Adrenal gland (tissue), 12 donors: ENCODE measurements around the gene CDHR3. TPM values are rescaled to one million over a fixed set of nuclear protein-coding genes. Genes with fewer than 3 reads are reported as not detected.
"Not testable (repeated sequence)": the region's sequence is repeated elsewhere in the genome, so short reads cannot be mapped to it uniquely, and the experiment has no call there.

Source experiments
- DNase-seq, 7 donors: peaks; one replicate each; pipeline ENCODE4 v3.0.0-alpha.2; 2019 to 2020
- H3K27ac ChIP-seq, 5 donors: fragments of 200-600 bp; sonication (generic) in 4 of 5; 1 replicate in 3 of 5; 2 replicates in 2 of 5; pipeline versions ENCODE4 v1.5.1 to v1.8.0; 2016 to 2020; ENCODE audit warnings: mild to moderate bottlenecking in 1 of 5
- H3K27me3 ChIP-seq: fragments of 200-600 bp; 2 replicates; pipeline ENCODE4 v1.8.0; 2021
- H3K36me3 ChIP-seq, 2 donors: fragments of 200-600 bp; replicated peaks in 1 of 2; 1 replicate in 1 of 2; 2 replicates in 1 of 2; pipeline versions ENCODE4 v1.5.1 to v1.8.0; 2018 to 2022
- H3K4me1 ChIP-seq, 2 donors: fragments of 200-600 bp; replicated peaks in 1 of 2; 1 replicate in 1 of 2; 2 replicates in 1 of 2; pipeline versions ENCODE4 v1.5.1 to v1.8.0; 2018 to 2021
- H3K4me3 ChIP-seq, 4 donors: fragments of 200-600 bp; sonication (generic) in 3 of 4; one replicate each; pipeline ENCODE4 v1.5.1; 2016 to 2018
- H3K9me3 ChIP-seq, 3 donors: fragments of 200-600 bp; sonication (generic) in 1 of 3; replicated peaks in 1 of 3; 1 replicate in 2 of 3; 2 replicates in 1 of 3; pipeline versions ENCODE4 v1.5.1 to v1.8.0; 2016 to 2021
- CTCF ChIP-seq, 6 experiments: fragments of 450-650 bp in 4 of 6; fragments of 200-600 bp in 2 of 6; sonication (generic) in 1 of 6; IDR thresholded peaks; 1 replicate in 5 of 6; 2 replicates in 1 of 6; pipeline versions ENCODE4 v1.5.1 to v1.8.0; 2016 to 2021; ENCODE audit warnings: antibody characterized with exemption in 6 of 6, mild to moderate bottlenecking in 2 of 6, moderate library complexity in 1 of 6
- POLR2A ChIP-seq, 2 donors: fragments of 450-650 bp; IDR thresholded peaks; one replicate each; pipeline ENCODE4 v1.6.1; 2017; ENCODE audit warnings: antibody characterized with exemption in 2 of 2, mild to moderate bottlenecking in 2 of 2, moderate library complexity in 1 of 2
- WGBS, 4 donors: extraction: QIAGEN DNeasy Blood & Tissue Kit in 2 of 4; methylation state at CpG; one replicate each; pipeline versions ENCODE4 v1.1.5 to v1.1.7; 2013 to 2017; 5-methylcytosine and 5-hydroxymethylcytosine counted together
- intact Hi-C, 2 donors: fragments of 100-400 bp; cut with DNase I; formaldehyde crosslinking; loops; one replicate each; pipeline versions ENCODE4 v1.14.1 to v1.15.0; 2022 to 2023
- polyA plus RNA-seq, 3 donors: library from polyadenylated mRNA; stranded (reverse); fragments of 200-250 nt in 2 of 3; fragments of 350-450 nt in 1 of 3; fragmentation: Illumina TruSeq in 1 of 3; extraction: RNeasy Lipid Tissue Mini Kit (QIAGEN cat#74804) in 1 of 3; gene quantifications; one replicate each; pipeline ENCODE4 v1.2.3, GENCODE V29; 2013 to 2014
- total RNA-seq, 9 donors: library from RNA; depleted of rRNA in 4 of 9; stranded (reverse); fragments of >200 nt in 4 of 9; fragments of 120-200 nt in 1 of 9; fragmentation: NEBNext Ultra II Directional in 1 of 9; extraction: Animal tissue kit (Norgen Biotek cat#: 25700) in 1 of 9; gene quantifications; one replicate each; pipeline versions ENCODE4 v1.1.0 to v1.2.4, GENCODE V29; 2013 to 2023
- donor health status: healthy with polysubstance abuse.
- donor health status: Bipolar disorder and iron deficiency.
- donor health status: DM: yes; HTN: yes; CAD: no.
- donor health status: DM: no; HTN: no; CAD: no.
- donor health status: DM: no; HTN: no; CAD: no.
- donor health status: DM: yes; HTN: yes; CAD: no.

CDHR3 gene
- total and polyA plus RNA-seq, 12 donors, result 0.66 to 5.0 (median 2.3) TPM

DNA sequence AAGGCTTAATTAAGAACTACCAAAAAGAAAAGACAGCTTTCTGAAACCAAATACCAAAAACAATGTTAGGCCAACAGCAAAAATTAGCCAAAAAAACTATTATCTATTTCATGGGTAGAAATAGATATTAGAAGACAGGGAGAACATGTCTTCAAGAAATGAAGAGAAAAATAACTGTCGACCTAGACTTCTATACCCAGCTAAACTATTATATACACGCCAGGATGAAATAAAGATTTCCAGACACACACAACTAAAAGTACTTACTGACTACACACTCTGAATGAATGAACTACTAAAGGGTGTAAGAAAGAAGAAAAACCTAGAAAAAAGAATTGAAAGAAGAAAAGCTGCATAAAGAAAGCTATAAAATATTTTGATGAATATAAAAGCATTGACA, 11.5 kb upstream of the CDHR3 start:
- intact Hi-C loops, result no loop called here
- Histone ChIP-seq H3K27ac (no peak overlapping the region), H3K9me3 (peaks cover 0 to 9% (median 0%) of the 10 kb centered on the region in 3 donors), H3K4me1 (no peaks in the 10 kb centered on the region), H3K36me3 (no peaks in the 10 kb centered on the region), H3K4me3 (no peak overlapping the region), H3K27me3 (no peaks in the 10 kb centered on the region)
- TF ChIP-seq CTCF (IDR thresholded peaks at IDR 0.05) (no peak), POLR2A (IDR thresholded peaks at IDR 0.05) (no peak)
- 89 to 93% (median 90%) methylated on average over 2 of the region's 2 CpGs for WGBS, 4 donors
- no peak for DNase-seq

DNA sequence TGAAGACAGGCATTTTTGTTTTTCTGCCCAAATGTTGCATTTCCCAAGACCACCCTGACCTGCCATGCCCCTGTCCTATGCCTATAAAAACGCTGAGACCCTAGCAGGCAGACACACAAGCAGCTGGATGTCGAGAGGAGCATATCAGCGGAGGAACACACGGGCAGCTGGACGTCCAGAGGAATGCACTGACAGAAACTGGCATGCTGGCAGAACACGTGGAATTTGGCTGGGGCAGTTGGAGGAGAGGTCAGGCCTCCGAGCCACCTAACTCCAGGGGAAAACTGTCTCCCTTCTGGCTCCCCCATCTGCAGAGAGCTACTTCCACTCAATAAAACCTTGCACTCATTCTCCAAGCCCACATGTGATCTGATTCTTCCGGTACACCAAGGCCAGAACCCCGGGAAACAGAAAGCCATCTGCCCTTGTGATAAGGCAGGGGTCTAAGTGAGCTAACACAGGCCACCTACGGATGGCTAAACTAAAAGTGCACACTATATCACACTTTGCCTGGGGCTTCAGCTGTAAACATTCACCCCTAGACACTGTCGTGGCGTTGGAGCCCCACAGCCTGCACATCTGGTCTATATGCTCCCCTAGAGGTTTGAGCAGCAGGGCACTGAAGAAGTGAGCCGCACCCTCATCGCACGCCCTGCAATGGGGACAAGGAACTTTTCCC, 10.0 kb upstream of the CDHR3 start:
- WGBS, 4 donors, result 67 to 86% (median 71%) methylated on average over 11 to 15 of the region's 15 CpGs
- H3K4me3 ChIP-seq, result no peak overlapping the region
- TF ChIP-seq CTCF (IDR thresholded peaks at IDR 0.05), result no peak
- TF ChIP-seq POLR2A (IDR thresholded peaks at IDR 0.05), result no peak
- intact Hi-C loops, result no loop called here
- H3K27ac ChIP-seq, result no peak overlapping the region
- H3K9me3 ChIP-seq, result peaks cover 0 to 9% (median 0%) of the 10 kb centered on the region in 3 donors
- H3K36me3 ChIP-seq, result no peaks in the 10 kb centered on the region
- no peaks in the 10 kb centered on the region for H3K4me1 ChIP-seq
- H3K27me3 ChIP-seq, result no peaks in the 10 kb centered on the region
- DNase-seq, result no peak

DNA sequence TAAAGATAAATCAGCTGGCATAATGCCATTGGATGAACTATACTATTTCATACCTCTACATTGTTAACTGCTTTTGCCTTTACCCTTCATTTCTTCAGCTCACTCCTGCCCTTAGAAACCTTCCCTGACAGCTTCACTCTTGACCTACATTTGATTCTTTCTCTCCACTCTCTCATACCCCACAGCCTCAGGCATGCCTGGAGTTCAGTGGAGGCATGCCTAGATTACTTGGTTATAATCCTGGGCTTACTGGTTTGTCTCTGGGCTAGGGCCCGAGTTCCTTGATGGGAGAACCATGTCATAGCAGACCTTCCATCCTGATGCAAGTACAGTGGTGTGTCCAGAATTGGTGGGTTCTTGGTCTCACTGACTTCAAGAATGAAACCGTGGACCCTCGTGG, 8.4 kb upstream of the CDHR3 start:
- no peak for DNase-seq
- whole genome bisulfite sequencing, 4 donors, result 76 to 85% (median 81%) methylated on average over 3 of the region's 3 CpGs
- TF ChIP-seq CTCF (IDR thresholded peaks at IDR 0.05), result no peak
- TF ChIP-seq POLR2A (IDR thresholded peaks at IDR 0.05), result no peak
- peaks cover 0 to 9% (median 0%) of the 10 kb centered on the region in 3 donors for H3K9me3 ChIP-seq
- no peak overlapping the region for H3K4me3 ChIP-seq
- intact Hi-C loops, result no loop called here
- no peak overlapping the region for H3K27ac ChIP-seq
- H3K36me3 ChIP-seq, result no peaks in the 10 kb centered on the region
- H3K4me1 ChIP-seq, result no peaks in the 10 kb centered on the region
- no peaks in the 10 kb centered on the region for H3K27me3 ChIP-seq

DNA sequence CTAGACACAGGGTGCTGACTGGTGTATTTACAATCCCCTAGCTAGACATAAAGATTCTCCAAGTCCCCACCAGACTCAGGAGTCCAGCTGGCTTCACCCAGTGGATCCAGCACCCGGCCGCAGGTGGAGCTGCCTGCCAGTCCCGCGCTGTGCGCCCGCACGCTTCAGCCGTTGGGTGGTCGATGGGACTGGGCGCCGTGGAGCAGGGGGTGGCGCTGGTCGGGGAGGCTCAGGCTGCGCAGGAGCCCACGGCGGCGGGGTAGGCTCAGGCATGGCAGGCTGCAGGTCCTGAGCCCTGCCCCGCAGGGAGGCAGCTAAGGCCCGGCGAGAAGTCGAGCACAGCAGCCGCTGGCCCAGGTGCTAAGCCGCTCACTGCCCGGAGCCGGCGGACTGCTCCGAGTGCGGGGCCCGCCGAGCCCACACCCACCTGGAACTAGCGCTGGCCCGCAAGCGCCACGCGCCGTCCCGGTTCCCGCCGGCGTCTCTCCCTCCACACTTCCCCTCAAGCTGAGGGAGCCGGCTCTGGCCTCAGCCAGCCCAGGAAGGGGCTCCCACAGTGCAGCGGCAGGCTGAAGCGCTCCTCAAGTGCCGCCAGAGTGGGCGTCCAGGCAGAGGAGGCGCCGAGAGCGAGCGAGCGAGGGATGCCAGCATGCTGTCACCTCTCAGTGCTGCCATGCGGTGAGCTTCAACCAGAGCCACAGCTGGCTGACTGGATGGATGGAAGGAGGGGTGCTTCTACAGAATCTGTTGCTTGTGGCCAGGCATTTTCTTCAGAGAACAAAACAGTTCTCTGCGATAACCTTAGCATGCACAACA, 7.2 kb upstream of the CDHR3 start:
- H3K4me3 ChIP-seq, intact Hi-C loops, H3K27ac ChIP-seq, H3K36me3 ChIP-seq, H3K9me3 ChIP-seq, H3K4me1 ChIP-seq, DNase-seq, H3K27me3 ChIP-seq: not testable (repeated sequence)
- 81 to 89% (median 83%) methylated on average over 20 to 52 of the region's 52 CpGs for WGBS, 4 donors
